ENCODE data around the gene TMC8. TPM values are rescaled to one million over a fixed set of nuclear protein-coding genes. Genes with fewer than 3 reads are reported as not detected.
"Not testable (repeated sequence)": the region's sequence is repeated elsewhere in the genome, so short reads cannot be mapped to it uniquely, and the experiment has no call there.

TMC8 gene
- total RNA-seq, 6 experiments from 2014 or later: not detected

DNA sequence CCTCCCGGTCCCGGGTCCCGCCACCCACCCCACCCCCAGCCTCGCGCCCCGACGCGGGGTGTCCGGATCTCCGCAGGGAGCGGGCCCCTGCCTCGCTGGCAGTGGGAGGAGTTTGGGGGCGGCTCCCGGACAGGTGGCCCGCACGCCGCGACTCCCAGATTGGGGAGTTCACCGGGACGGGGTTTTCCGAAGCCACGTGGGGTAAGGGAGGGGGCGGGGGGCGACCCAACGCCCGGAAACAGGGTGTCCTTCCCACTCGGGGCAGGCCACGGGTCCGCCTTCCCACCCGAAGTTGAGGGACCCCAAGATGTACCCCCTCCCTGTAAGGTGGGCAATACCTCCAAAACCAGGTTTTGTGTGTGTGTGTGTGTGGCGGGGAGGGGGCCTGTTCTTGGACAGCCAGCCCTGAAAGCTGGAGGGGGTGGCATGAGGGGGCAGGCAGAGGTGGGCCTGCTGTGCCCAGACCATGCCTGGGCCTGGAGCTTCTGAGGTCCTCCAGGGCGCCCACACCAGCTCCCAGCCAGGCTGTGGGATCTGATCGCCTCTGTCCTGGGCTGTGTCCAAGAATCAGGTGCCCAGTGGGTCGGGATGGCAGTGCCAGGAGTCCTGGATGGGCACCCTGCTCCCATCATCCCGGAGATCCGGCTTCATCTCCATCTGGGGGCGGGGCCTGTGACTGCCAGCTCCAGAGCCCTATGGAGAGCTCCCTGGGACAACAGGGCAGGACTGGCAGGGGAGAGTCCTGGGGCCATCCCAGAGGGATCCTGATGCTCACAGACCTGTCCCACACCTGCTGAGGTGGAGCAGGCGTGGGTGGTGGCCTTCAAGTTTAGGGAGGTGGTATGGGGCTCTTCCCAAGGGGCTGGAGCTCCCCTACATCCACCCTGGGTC, 38.6 kb downstream of the TMC8 start:
- H3K27ac Mint-ChIP-seq: 0 out of 2 replicates have a peak overlapping the region, but pooled peaks have one; percentile 26
- H3K9me3 Mint-ChIP-seq: no peaks in the 10 kb centered on the region
- peak overlapping the region; percentile 83 for H3K4me3 Mint-ChIP-seq
- H3K27me3 Mint-ChIP-seq (ENCODE audit: insufficient read depth): peaks cover under 1% of the 10 kb centered on the region; the same call in 1 of the 2 replicates
- peak; percentile 52 for DNase-seq
- TF ChIP-seq, protein P1, sequence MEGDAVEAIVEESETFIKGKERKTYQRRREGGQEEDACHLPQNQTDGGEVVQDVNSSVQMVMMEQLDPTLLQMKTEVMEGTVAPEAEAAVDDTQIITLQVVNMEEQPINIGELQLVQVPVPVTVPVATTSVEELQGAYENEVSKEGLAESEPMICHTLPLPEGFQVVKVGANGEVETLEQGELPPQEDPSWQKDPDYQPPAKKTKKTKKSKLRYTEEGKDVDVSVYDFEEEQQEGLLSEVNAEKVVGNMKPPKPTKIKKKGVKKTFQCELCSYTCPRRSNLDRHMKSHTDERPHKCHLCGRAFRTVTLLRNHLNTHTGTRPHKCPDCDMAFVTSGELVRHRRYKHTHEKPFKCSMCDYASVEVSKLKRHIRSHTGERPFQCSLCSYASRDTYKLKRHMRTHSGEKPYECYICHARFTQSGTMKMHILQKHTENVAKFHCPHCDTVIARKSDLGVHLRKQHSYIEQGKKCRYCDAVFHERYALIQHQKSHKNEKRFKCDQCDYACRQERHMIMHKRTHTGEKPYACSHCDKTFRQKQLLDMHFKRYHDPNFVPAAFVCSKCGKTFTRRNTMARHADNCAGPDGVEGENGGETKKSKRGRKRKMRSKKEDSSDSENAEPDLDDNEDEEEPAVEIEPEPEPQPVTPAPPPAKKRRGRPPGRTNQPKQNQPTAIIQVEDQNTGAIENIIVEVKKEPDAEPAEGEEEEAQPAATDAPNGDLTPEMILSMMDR (IDR thresholded peaks at IDR 0.05): no peak
- H3K4me1 Mint-ChIP-seq (ENCODE audit: low read depth): peaks cover 12% of the 10 kb centered on the region
- H3K36me3 Mint-ChIP-seq (ENCODE audit: low read depth): no peaks in the 10 kb centered on the region; the same call in 1 of the 2 replicates

DNA sequence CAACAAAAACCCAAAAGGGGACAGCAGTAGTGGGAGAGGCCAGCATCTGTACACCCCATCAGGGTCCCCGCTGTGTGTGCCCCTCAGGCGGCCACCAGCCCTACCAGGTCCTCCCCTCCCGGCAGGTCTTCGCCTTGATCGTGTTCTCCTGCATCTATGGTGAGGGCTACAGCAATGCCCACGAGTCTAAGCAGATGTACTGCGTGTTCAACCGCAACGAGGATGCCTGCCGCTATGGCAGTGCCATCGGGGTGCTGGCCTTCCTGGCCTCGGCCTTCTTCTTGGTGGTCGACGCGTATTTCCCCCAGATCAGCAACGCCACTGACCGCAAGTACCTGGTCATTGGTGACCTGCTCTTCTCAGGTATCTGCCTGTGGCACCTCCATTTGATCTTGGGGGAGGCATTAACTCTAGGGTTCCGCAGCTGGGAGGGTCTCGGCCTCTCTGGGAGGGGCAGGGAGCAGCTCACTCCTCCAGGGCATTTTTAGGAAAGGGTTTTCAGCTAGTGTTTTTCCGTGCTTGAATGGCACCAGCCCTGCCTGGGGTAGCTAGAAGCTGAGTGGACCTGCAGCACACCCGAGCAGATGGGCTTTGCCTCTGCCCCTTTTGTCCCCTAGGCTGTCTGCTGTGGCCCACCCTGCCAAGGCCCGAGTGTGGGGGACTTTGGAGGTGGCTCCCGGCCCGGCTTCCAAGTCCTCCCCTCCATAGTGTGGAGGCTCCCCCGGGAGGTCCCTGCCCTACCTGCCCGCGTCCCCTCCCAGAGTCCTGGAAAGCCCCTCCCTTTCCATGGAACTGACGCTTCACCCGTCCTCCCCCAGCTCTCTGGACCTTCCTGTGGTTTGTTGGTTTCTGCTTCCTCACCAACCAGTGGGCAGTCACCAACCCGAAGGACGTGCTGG, 40.4 kb downstream of the TMC8 start:
- TF ChIP-seq, protein P1 (IDR thresholded peaks at IDR 0.05): no peak
- Mint-ChIP-seq H3K27ac (no peak overlapping the region), H3K4me1 (ENCODE audit: low read depth) (peaks cover 12% of the 10 kb centered on the region), H3K9me3 (no peaks in the 10 kb centered on the region), H3K36me3 (ENCODE audit: low read depth) (no peaks in the 10 kb centered on the region; the same call in 1 of the 2 replicates), H3K4me3 (no peak overlapping the region), H3K27me3 (ENCODE audit: insufficient read depth) (peaks cover 2% of the 10 kb centered on the region; the same call in 1 of the 2 replicates)
- no peak for DNase-seq

DNA sequence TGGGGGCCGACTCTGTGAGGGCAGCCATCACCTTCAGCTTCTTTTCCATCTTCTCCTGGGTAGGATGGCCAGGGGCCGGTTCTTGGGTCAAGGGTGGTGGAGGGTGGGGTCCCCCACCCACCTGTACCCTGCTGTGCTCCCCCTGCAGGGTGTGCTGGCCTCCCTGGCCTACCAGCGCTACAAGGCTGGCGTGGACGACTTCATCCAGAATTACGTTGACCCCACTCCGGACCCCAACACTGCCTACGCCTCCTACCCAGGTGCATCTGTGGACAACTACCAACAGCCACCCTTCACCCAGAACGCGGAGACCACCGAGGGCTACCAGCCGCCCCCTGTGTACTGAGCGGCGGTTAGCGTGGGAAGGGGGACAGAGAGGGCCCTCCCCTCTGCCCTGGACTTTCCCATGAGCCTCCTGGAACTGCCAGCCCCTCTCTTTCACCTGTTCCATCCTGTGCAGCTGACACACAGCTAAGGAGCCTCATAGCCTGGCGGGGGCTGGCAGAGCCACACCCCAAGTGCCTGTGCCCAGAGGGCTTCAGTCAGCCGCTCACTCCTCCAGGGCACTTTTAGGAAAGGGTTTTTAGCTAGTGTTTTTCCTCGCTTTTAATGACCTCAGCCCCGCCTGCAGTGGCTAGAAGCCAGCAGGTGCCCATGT, 41.1 kb downstream of the TMC8 start:
- H3K4me1 Mint-ChIP-seq (ENCODE audit: low read depth): peaks cover 12% of the 10 kb centered on the region
- not testable (repeated sequence) for H3K4me3 Mint-ChIP-seq; H3K27ac Mint-ChIP-seq; H3K27me3 Mint-ChIP-seq (ENCODE audit: insufficient read depth); H3K36me3 Mint-ChIP-seq (ENCODE audit: low read depth); H3K9me3 Mint-ChIP-seq; DNase-seq

DNA sequence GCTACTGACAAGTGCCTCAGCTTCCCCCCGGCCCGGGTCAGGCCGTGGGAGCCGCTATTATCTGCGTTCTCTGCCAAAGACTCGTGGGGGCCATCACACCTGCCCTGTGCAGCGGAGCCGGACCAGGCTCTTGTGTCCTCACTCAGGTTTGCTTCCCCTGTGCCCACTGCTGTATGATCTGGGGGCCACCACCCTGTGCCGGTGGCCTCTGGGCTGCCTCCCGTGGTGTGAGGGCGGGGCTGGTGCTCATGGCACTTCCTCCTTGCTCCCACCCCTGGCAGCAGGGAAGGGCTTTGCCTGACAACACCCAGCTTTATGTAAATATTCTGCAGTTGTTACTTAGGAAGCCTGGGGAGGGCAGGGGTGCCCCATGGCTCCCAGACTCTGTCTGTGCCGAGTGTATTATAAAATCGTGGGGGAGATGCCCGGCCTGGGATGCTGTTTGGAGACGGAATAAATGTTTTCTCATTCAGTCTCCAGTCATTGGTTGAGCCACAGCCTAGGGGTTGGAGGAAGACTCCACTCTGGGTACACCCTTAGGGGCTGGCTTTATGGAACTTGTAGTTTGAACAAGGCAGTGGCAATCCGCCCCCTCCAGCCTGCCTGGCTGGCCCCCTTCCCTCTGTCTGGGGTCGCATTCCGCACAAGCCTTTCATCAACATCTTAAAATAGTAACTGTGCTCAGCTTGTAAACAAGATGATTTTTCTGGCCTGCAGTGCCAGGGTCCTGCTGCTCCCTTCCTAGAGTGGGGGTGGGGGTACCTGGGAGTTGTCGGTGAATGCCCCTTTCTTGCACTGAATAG, 41.9 kb downstream of the TMC8 start:
- H3K4me3 Mint-ChIP-seq: no peak overlapping the region
- DNase-seq: no peak
- TF ChIP-seq, protein P1 (IDR thresholded peaks at IDR 0.05): no peak
- H3K27me3 Mint-ChIP-seq (ENCODE audit: insufficient read depth): peaks cover 4% of the 10 kb centered on the region; the same call in 1 of the 2 replicates
- H3K4me1 Mint-ChIP-seq (ENCODE audit: low read depth): peaks cover 12% of the 10 kb centered on the region
- H3K36me3 Mint-ChIP-seq (ENCODE audit: low read depth): no peaks in the 10 kb centered on the region; the same call in 1 of the 2 replicates
- H3K27ac Mint-ChIP-seq: peak overlapping the region; percentile 40; the same call in 1 of the 2 replicates
- no peaks in the 10 kb centered on the region for H3K9me3 Mint-ChIP-seq

DNA sequence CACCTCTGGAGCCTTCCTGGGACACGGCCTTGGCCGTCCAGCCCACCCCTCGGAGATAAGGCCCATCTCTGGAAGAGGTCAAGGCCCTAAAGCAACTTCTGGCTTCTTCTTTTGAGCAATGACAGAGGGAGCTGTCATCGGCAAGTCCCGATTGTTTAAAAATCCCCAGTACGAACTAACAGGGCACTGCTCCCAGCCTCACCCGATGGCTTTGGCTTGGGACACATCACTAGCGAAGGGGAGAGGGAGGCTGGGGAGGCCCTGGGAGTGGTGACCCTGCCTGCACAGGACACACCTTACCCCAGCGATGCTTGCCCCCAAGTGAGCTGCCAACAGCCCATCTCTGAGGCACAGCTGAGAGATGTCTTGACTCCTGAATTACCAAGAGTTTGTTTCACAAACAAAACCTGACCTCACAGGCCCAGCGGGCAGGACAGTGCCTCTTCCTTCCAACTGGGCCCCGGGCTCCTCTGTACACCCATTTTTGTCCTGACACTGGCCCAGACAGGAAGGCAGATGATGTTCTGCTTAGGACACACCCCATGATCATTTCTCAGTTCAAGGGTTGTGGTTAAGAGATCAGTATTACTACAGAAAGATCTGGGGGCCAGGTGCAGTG, 42.6 kb downstream of the TMC8 start:
- Mint-ChIP-seq H3K27me3 (ENCODE audit: insufficient read depth) (peaks cover 4% of the 10 kb centered on the region; the same call in 1 of the 2 replicates), H3K9me3 (no peaks in the 10 kb centered on the region), H3K4me1 (ENCODE audit: low read depth) (peaks cover 12% of the 10 kb centered on the region), H3K36me3 (ENCODE audit: low read depth) (no peaks in the 10 kb centered on the region; the same call in 1 of the 2 replicates), H3K4me3 (no peak overlapping the region), H3K27ac (peak overlapping the region; percentile 40; the same call in 1 of the 2 replicates)
- DNase-seq: no peak
- TF ChIP-seq, protein P1 (IDR thresholded peaks at IDR 0.05): no peak

Measured in HFFc6 (cell line).